OCI-LY3 (cell line): ENCODE measurements around the gene CNTNAP2.

ENCODE experiments used
- EZH2phosphoT487 ChIP-seq: fragments of 200-600 bp; shearing (Covaris generic); IDR thresholded peaks from 2 replicates; pipeline ENCODE4 v1.6.1; 2018; ENCODE audit warnings: antibody characterized with exemption, mixed run types, low read depth
- TF ChIP-seq, protein P1 (sequence below): fragments of 200-600, 300-600 bp; sonication (generic); IDR thresholded peaks from 2 replicates; pipeline ENCODE4 v1.5.1; 2014; ENCODE audit warnings: antibody characterized with exemption, low read length, low read depth

DNA sequence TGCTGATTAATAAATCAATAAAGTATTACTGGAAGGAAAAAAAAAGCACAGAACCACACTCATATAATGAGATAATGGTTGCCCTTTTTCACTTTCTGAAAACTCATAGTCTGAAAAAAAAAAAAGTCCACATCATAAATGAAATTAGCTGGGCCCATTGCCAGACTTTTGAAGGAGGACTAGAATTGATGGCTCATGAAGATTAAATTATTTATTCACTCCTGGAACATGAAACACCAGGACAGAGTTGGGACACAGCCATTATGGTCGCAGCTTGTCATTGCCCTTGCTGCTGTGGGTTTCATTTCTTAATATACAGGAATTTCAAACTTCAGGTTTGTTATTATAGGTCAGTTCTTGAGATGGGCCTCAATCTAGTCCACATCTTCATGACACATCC, 91.9 kb downstream of the CNTNAP2 start:
- TF ChIP-seq, protein P1, sequence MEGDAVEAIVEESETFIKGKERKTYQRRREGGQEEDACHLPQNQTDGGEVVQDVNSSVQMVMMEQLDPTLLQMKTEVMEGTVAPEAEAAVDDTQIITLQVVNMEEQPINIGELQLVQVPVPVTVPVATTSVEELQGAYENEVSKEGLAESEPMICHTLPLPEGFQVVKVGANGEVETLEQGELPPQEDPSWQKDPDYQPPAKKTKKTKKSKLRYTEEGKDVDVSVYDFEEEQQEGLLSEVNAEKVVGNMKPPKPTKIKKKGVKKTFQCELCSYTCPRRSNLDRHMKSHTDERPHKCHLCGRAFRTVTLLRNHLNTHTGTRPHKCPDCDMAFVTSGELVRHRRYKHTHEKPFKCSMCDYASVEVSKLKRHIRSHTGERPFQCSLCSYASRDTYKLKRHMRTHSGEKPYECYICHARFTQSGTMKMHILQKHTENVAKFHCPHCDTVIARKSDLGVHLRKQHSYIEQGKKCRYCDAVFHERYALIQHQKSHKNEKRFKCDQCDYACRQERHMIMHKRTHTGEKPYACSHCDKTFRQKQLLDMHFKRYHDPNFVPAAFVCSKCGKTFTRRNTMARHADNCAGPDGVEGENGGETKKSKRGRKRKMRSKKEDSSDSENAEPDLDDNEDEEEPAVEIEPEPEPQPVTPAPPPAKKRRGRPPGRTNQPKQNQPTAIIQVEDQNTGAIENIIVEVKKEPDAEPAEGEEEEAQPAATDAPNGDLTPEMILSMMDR: no peak
- TF ChIP-seq EZH2phosphoT487: no peak
